GM04503 (cell line): ENCODE data around the gene KLHL4.
"Not testable (repeated sequence)": the region's sequence is repeated elsewhere in the genome, so short reads cannot be mapped to it uniquely, and the experiment has no call there.

ENCODE experiments used
- DNase-seq: peaks from one replicate; pipeline ENCODE4 v3.0.0-alpha.2; 2012; ENCODE audit warnings: low read depth

The KLHL4 gene

DNA sequence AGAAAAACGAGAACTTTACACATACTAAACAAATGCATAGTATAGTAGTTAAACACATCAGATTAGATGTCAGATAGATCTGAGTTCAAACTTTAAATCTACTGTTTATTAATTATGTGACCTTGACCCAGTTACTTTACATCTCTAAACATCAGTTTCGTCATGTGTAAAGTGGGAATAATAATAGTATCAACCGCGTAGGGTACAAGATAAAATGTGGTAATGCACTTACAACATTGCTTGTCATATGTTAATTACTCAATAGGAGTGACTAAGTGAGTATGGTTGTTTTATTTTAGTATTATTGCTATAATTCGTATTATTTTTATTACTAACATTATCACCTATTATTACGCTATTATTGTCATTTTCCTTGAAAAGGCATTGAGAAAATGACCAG is 144.2 kb downstream of the KLHL4 start:
- DNase-seq, result no peak

- DNase-seq, result no peak
These were observed 145.8 kb downstream of the KLHL4 start for GRCh38 chrX:87663421-87663820.

- DNase-seq, result no peak
These were observed 146.8 kb downstream of the KLHL4 start for GRCh38 chrX:87664381-87664780.

- no peak for DNase-seq
These were observed 162.2 kb downstream of the KLHL4 start for GRCh38 chrX:87679849-87680248.

- no peak for DNase-seq
These were observed 170.1 kb downstream of the KLHL4 start for GRCh38 chrX:87687703-87688102.

GRCh38 chrX:87688113-87688748 is 170.6 kb downstream of the KLHL4 start:
- not testable (repeated sequence) for DNase-seq

DNA sequence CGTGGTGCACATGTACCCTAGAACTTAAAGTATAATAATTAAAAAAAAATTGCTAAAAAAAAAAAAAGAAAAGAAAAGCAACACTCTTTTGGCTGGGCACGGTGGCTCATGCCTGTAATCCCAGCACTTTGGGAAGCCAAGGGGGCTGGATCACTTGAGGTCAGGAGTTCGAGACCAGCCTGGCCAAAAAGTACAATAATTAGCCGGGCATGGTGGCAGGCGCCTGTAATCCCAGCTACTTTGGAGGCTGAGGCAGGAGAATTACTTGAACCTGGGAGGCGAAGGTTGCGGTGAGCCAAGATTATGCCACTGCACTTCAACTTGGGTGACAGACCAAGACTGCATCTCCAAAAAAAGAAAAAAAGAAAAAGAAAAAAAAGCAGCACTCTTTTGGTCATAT is 171.6 kb downstream of the KLHL4 start:
- DNase-seq, result not testable (repeated sequence)

GRCh38 chrX:87693204-87693603 is 175.6 kb downstream of the KLHL4 start:
- no peak for DNase-seq

DNA sequence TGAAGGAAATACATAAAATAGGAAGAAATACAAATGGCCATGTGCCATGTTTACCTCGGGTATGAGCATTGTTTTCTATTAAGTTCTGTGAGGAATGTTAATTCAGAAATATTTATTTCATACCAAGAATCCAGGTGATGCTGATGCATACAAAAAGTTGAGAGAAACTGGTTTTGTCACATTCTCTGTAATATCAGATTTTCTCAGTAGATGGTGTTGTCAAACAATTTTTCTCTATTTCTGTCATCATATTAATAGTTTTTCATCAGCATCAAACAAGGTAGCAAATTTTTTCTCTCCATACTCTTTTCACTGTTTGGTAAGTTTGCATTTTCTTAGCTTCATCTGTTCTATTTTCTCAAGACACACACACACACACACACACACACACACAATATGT is 179.8 kb downstream of the KLHL4 start:
- DNase-seq, result no peak

- no peak for DNase-seq
These were observed 185.2 kb downstream of the KLHL4 start for GRCh38 chrX:87702795-87703194.

- not testable (repeated sequence) for DNase-seq
These were observed 185.9 kb downstream of the KLHL4 start for GRCh38 chrX:87703469-87703868.

GRCh38 chrX:87706134-87706533 is 188.5 kb downstream of the KLHL4 start:
- no peak for DNase-seq

GRCh38 chrX:87710580-87710979 is 193.0 kb downstream of the KLHL4 start:
- no peak for DNase-seq
